BE2C (cell line): ENCODE data around the gene GNAL.

Source experiments
- DNase-seq: peaks from one replicate; pipeline ENCODE4 v3.0.0-alpha.2; 2020
- H3K27me3 ChIP-seq: fragments of 250-450 bp; sonication (Bioruptor Pico); 2 replicates; pipeline ENCODE4 v1.5.1; 2020; ENCODE audit warnings: mild to moderate bottlenecking
- H3K36me3 ChIP-seq: fragments of 250-450 bp; sonication (Bioruptor Pico); 2 replicates; pipeline ENCODE4 v1.5.1; 2020; ENCODE audit warnings: mild to moderate bottlenecking
- H3K4me1 ChIP-seq: fragments of 250-450 bp; sonication (Bioruptor Pico); 2 replicates; pipeline ENCODE4 v1.5.1; 2020
- H3K4me3 ChIP-seq: 2 replicates; pipeline ENCODE4 v1.5.1; 2011; ENCODE audit warnings: low read depth, low read length
- H3K9me3 ChIP-seq: fragments of 250-450 bp; sonication (Bioruptor Pico); 2 replicates; pipeline ENCODE4 v1.5.1; 2020
- CTCF ChIP-seq: IDR thresholded peaks from 2 replicates; pipeline ENCODE4 v1.5.1; 2012; ENCODE audit warnings: mild to moderate bottlenecking, low read depth, low read length

The GNAL gene

GRCh38 chr18:11672198-11672597 is 16.9 kb upstream of the GNAL start:
- H3K36me3 ChIP-seq = no peaks in the 10 kb centered on the region
- no peak overlapping the region for H3K4me3 ChIP-seq
- no peak for TF ChIP-seq CTCF
- DNase-seq = no peak
- no peaks in the 10 kb centered on the region for H3K4me1 ChIP-seq
- no peaks in the 10 kb centered on the region for H3K9me3 ChIP-seq
- H3K27me3 ChIP-seq = no peaks in the 10 kb centered on the region

DNA sequence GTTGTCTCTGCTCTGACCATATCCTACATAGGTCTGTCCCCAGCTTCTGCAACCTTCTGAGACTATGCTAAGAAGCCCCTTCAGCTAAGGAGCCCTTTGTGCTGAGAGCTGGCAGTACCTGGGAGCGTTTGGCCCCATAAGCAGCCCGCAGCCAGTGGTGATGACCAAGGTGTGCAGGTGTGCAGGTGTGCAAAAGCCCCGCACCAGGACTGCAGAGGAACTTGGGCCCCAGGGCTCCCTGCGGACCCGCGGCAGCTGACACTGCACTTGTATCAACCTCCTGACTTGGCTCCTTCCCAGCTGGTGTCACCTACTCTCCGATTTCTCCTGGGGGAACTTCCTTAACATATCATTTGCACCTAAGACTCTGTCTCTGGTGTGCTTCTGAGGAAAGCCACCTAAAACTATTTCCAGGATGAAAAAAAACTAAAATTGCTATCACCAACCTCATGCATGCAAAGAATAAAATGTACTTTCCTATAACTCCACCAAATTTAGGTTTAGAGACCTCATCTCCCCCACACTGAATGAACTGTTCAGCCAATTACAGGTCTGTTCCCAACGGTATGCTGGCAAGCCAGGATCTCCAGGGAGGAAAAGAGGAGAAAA is 16.1 kb upstream of the GNAL start:
- Histone ChIP-seq H3K4me1 (no peaks in the 10 kb centered on the region), H3K9me3 (no peaks in the 10 kb centered on the region), H3K4me3 (no peak overlapping the region), H3K36me3 (no peaks in the 10 kb centered on the region), H3K27me3 (no peaks in the 10 kb centered on the region)
- no peak for TF ChIP-seq CTCF
- no peak for DNase-seq

GRCh38 chr18:11673560-11673959 is 15.5 kb upstream of the GNAL start:
- no peaks in the 10 kb centered on the region for H3K27me3 ChIP-seq
- no peak for DNase-seq
- no peaks in the 10 kb centered on the region for H3K9me3 ChIP-seq
- no peak for TF ChIP-seq CTCF
- H3K4me3 ChIP-seq = no peak overlapping the region
- no peaks in the 10 kb centered on the region for H3K4me1 ChIP-seq
- H3K36me3 ChIP-seq = no peaks in the 10 kb centered on the region

DNA sequence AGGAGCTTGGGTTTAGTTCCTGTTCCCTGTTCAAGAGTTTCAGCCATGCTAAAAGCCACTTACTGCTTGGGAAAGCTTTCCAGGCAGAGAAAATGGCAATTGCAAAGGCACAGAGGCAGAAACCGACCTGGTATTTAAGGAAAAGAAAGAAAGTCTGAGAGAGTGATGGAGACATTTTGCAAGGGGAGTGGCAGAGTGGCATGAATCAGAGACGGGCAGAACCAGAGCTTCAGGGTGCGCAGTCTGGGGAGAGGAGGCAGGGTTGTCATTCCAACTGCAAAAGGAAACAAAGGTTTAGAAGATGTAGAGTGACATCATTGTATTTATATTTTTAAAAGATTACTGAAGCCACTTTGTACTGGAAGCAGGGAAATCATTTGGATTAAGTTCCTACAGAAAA is 14.9 kb upstream of the GNAL start:
- Histone ChIP-seq H3K9me3 (no peaks in the 10 kb centered on the region), H3K4me3 (no peak overlapping the region), H3K27me3 (no peaks in the 10 kb centered on the region), H3K36me3 (no peaks in the 10 kb centered on the region), H3K4me1 (no peaks in the 10 kb centered on the region)
- no peak for DNase-seq
- no peak for TF ChIP-seq CTCF

DNA sequence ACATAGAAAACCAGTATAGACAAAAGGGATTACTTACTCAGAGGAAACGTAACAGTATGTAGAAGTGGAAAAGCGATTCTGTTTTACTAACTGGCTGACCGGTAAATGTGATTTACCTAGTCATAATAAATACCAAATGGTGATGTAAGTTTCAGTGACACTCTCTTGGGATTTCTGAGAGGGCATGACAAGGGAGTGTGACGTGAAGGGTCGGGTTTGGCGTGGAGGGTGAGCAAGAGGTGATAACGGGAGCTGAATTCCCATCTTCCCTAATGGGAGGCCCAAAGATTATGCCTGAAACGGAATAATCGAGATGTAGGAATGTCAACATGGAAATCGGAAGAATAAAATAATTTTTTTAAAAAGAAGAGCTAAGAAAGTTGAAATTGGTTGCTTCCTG is 12.7 kb upstream of the GNAL start:
- no peak for DNase-seq
- H3K4me1 ChIP-seq = no peaks in the 10 kb centered on the region
- no peaks in the 10 kb centered on the region for H3K9me3 ChIP-seq
- no peak for TF ChIP-seq CTCF
- no peaks in the 10 kb centered on the region for H3K27me3 ChIP-seq
- H3K4me3 ChIP-seq = no peak overlapping the region
- H3K36me3 ChIP-seq = no peaks in the 10 kb centered on the region

DNA sequence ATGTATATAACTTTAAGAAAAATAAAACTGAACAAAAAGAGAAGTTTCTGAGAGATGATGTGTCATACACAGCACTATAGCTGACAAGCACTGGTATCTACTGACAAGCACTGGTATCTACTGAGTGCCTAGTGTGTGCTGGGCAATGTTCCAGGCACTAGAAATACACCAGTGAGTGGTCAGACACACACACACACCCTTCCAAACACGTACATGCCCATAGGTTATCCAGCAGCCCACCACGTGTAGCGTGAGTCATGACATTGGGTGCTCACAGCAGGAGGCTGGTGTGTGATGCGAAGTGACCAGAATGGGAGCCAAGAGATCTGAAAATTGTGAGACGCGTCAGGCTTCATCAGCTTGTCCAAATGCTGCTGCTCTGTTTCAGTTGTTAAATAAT is 12.2 kb upstream of the GNAL start:
- no peak for TF ChIP-seq CTCF
- no peaks in the 10 kb centered on the region for H3K36me3 ChIP-seq
- no peaks in the 10 kb centered on the region for H3K9me3 ChIP-seq
- no peaks in the 10 kb centered on the region for H3K27me3 ChIP-seq
- H3K4me1 ChIP-seq = no peaks in the 10 kb centered on the region
- no peak for DNase-seq
- H3K4me3 ChIP-seq = no peak overlapping the region
